ENCODE results near the gene CEP85. TPM values are rescaled to one million over a fixed set of nuclear protein-coding genes. Genes with fewer than 3 reads are reported as not detected.
A peak's percentile ranks its signal among the peaks of the same experiment; 100 is the strongest.

CEP85 gene, protein sequence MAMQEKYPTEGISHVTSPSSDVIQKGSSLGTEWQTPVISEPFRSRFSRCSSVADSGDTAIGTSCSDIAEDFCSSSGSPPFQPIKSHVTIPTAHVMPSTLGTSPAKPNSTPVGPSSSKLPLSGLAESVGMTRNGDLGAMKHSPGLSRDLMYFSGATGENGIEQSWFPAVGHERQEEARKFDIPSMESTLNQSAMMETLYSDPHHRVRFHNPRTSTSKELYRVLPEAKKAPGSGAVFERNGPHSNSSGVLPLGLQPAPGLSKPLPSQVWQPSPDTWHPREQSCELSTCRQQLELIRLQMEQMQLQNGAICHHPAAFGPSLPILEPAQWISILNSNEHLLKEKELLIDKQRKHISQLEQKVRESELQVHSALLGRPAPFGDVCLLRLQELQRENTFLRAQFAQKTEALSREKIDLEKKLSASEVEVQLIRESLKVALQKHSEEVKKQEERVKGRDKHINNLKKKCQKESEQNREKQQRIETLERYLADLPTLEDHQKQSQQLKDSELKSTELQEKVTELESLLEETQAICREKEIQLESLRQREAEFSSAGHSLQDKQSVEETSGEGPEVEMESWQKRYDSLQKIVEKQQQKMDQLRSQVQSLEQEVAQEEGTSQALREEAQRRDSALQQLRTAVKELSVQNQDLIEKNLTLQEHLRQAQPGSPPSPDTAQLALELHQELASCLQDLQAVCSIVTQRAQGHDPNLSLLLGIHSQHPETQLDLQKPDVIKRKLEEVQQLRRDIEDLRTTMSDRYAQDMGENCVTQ
- total RNA-seq (10 to 100 TPM in 5 of 7 donors, 1 to 10 TPM in 2; 7.8 to 14.9 (median 10.8) TPM), polyA plus RNA-seq (1 to 10 TPM; 3.9 to 5.2 (median 4.2) TPM)
- long read RNA-seq, donor 1, partial matches to known transcripts, result 0 of 2 reads
- long read RNA-seq, donor 1, other reads (novel, unspliced or antisense), result 0 of 2 reads
- long read RNA-seq, donor 2, partial matches to known transcripts, result 0 of 2 reads
- long read RNA-seq, donor 2, other reads (novel, unspliced or antisense), result 0 of 2 reads

DNA sequence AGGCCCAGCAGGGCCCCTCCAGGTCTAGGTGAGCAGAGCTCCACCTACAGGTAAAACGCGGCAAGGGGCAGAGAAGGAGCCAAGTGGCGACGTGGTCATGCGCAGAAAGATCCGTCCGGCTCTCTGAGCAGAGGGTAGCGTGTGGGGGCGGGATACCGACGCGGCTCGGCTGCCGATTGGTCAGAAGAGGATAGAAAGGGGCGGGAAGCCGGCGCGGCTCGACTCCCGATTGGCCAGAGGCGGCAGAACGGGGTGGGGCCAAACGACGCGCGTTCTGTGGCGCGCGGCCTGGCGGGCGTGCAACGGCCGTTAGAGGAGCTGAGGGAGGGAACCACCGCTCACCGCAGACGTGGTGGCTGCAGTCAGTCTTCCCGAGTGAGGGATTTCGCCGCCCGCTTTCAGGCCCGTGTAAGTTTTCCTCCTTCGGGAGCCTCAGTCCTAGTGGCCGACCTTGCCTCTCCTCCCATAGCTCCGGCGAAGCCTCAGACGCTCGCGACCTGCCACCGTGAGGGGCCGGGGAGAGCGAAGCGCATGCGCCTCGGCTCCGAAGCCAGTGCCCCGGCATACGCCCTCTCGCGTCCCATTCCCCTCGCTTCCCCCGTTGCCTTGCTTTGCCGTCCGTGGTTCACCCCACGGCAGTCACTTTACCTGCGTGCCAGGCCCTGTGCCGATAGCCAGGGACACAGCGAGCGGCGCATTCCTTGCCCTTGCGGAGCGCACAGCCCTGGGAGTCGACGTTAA, at the start of gene CEP85:
TSS of gene CEP85 (plus strand) at position 298 of the 741 bp plus-strand sequence. CDS start 5,584 bp downstream, outside the sequence.
- H3K9me3 ChIP-seq, result no peaks in the 10 kb centered on the region
- no peaks in the 10 kb centered on the region for H3K27me3 ChIP-seq (replicated peaks in 1 of 7)
- 0 to 1% (median 0%) methylated on average over 44 to 73 of the region's 73 CpGs for WGBS, 5 donors
- H3K4me3 ChIP-seq, result peak within 1 kb of the TSS; percentile 57 to 91 (median 74)
- H3K4me1 ChIP-seq, result peaks cover 3 to 39% (median 17%) of the 10 kb centered on the region in 6 donors
- no peaks in the 10 kb centered on the region for H3K36me3 ChIP-seq
- TF ChIP-seq POLR2AphosphoS5 (IDR thresholded peaks at IDR 0.05) (peak; percentile 85 to 95 (median 92)), POLR2A (IDR thresholded peaks at IDR 0.05) (peak in 1 of 3 donors; percentile 52)
- TF ChIP-seq, protein P1, sequence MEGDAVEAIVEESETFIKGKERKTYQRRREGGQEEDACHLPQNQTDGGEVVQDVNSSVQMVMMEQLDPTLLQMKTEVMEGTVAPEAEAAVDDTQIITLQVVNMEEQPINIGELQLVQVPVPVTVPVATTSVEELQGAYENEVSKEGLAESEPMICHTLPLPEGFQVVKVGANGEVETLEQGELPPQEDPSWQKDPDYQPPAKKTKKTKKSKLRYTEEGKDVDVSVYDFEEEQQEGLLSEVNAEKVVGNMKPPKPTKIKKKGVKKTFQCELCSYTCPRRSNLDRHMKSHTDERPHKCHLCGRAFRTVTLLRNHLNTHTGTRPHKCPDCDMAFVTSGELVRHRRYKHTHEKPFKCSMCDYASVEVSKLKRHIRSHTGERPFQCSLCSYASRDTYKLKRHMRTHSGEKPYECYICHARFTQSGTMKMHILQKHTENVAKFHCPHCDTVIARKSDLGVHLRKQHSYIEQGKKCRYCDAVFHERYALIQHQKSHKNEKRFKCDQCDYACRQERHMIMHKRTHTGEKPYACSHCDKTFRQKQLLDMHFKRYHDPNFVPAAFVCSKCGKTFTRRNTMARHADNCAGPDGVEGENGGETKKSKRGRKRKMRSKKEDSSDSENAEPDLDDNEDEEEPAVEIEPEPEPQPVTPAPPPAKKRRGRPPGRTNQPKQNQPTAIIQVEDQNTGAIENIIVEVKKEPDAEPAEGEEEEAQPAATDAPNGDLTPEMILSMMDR (IDR thresholded peaks at IDR 0.05 in 8 of 11, conservative IDR thresholded peaks at IDR 0.05 in 3 of 11), result peak; percentile 89 to 97 (median 96)
- H3K27ac ChIP-seq, result peak within 1 kb of the TSS; percentile 81 to 94 (median 90)
- intact Hi-C loops (cut with DNase I; ENCODE audit: low total_unique reads), result no loop called here
- DNase-seq, result peak; percentile 99

DNA sequence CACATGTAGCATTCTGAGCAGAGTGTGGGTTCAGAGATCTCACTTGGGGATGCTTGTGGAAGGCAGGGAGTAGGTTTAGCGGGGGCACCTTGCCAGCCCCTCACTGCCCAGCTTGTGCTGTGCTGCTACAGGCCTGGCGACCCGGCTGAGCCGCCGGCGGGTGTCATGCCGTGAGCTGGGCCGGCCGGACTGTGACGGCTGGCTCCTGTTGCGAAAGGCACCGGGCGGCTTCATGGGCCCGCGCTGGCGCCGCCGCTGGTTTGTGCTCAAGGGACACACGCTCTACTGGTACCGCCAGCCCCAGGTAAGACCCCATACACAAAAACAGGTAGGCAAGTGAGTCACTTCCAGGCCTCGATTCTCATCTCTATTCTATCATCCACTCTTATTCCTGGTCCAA, 49.1 kb upstream of the CEP85 start:
- no peak for TF ChIP-seq POLR2AphosphoS5 (IDR thresholded peaks at IDR 0.05)
- no peak for TF ChIP-seq POLR2A (IDR thresholded peaks at IDR 0.05)
- TF ChIP-seq, protein P1 (IDR thresholded peaks at IDR 0.05 in 8 of 11, conservative IDR thresholded peaks at IDR 0.05 in 3 of 11), result no peak
- Histone ChIP-seq H3K4me3 (no peak overlapping the region), H3K27ac (no peak overlapping the region), H3K27me3 (replicated peaks in 1 of 7) (no peaks in the 10 kb centered on the region), H3K36me3 (no peaks in the 10 kb centered on the region), H3K9me3 (no peaks in the 10 kb centered on the region), H3K4me1 (no peaks in the 10 kb centered on the region)
- WGBS, 5 donors, result 92 to 95% (median 93%) methylated on average over 13 to 21 of the region's 21 CpGs
- no peak for DNase-seq
- intact Hi-C loops (cut with DNase I; ENCODE audit: low total_unique reads), result no loop called here

DNA sequence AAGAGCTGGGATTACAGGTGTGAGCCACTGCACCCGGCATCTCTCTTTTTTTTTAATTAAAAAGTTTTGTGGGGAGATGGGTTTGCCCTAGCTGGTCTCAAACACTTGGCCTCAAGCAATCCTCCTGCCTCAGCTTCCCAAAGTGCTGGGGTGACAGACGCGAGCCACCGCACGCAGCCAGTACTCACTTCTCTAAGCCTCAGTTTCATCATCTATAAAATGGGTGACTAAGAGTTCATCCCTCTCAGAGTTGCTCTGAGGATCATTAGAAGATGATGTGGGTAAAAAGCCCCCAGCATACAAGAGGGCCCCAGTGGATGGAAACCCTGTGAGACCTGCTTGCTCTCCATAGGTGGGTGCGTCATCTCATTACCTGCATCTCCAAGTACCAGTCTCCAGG, 46.1 kb upstream of the CEP85 start:
- no peak overlapping the region for H3K27ac ChIP-seq
- 91 to 98% (median 95%) methylated on average over 6 of the region's 6 CpGs for WGBS, 5 donors
- intact Hi-C loops (cut with DNase I; ENCODE audit: low total_unique reads), result no loop called here
- no peak for TF ChIP-seq POLR2AphosphoS5 (IDR thresholded peaks at IDR 0.05)
- TF ChIP-seq, protein P1 (IDR thresholded peaks at IDR 0.05 in 8 of 11, conservative IDR thresholded peaks at IDR 0.05 in 3 of 11), result no peak
- no peak for TF ChIP-seq POLR2A (IDR thresholded peaks at IDR 0.05)
- H3K4me1 ChIP-seq, result no peaks in the 10 kb centered on the region
- H3K36me3 ChIP-seq, result no peaks in the 10 kb centered on the region
- H3K9me3 ChIP-seq, result no peaks in the 10 kb centered on the region
- DNase-seq, result no peak
- H3K4me3 ChIP-seq, result no peak overlapping the region
- no peaks in the 10 kb centered on the region for H3K27me3 ChIP-seq (replicated peaks in 1 of 7)

All from spleen (tissue), 13 donors.